ENCODE measurements around the gene MORN1.

- TF ChIP-seq POLR2A (IDR thresholded peaks at IDR 0.05) (no peak), CTCF (IDR thresholded peaks at IDR 0.05) (no peak), EP300 (IDR thresholded peaks at IDR 0.05) (no peak), POLR2AphosphoS5 (IDR thresholded peaks at IDR 0.05) (no peak)
These were observed 75.5 kb downstream of the MORN1 start for GRCh38 chr1:2315674-2316450.

Data from gastroesophageal sphincter (tissue), 3 donors.